CD4-positive, alpha-beta T cell treated with Interleukin-2 at 100 ng/mL for 4 hours (primary cell): ENCODE results near the gene LRP5.

Experiments used
- DNase-seq: peaks from one replicate; pipeline ENCODE4 v3.0.0-alpha.2; 2020; ENCODE audit warnings: low spot score

LRP5 gene

DNA sequence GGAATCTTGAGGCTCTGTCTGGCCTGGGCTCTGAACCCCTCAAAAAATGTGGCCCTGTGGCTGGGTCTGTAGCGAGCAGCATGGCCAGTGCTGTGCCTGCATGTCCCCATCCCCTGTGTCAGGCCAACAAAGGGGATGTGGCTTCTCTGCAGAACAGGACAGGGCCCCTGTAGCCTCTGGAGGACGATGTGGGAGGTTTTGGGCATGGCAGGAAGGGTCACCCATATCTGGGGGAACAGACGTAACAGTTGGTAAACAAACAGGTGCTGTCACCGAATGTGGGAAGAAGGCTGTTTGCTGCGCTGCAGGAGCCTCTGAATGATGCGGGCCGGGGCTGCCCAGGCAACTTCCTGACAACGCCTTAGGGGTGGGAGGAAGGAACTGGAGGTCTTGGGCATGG lies 35.0 kb downstream of the LRP5 start:
- no peak for DNase-seq

- no peak for DNase-seq
These were observed 35.5 kb downstream of the LRP5 start for GRCh38 chr11:68347841-68348240.

GRCh38 chr11:68349461-68350249 lies 37.3 kb downstream of the LRP5 start:
- no peak for DNase-seq

- DNase-seq, result no peak
These were observed 38.5 kb downstream of the LRP5 start for GRCh38 chr11:68350759-68351449.

GRCh38 chr11:68351450-68352275 lies 39.3 kb downstream of the LRP5 start:
- no peak for DNase-seq

- no peak for DNase-seq
These were observed 40.2 kb downstream of the LRP5 start for GRCh38 chr11:68352591-68352990.

DNA sequence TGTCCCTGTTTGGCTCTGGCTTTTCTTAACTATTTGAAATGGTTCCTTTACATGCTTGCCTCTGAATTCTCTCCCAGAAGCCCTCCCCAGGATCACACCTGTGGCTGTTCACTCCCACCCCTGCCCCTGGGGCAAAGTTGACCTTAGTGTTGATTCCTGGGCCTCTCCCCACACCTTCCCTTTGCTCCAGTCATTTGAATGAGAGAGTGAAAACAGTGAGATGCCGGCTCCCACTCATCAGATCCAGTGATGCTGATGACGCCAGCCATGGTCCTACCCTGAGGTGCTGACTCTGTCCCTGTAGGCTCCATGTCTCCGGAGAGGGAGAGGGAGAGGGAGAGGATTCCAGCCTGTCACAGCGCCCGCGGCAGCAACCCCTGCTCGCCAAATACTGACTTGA lies 40.7 kb downstream of the LRP5 start:
- no peak for DNase-seq

DNA sequence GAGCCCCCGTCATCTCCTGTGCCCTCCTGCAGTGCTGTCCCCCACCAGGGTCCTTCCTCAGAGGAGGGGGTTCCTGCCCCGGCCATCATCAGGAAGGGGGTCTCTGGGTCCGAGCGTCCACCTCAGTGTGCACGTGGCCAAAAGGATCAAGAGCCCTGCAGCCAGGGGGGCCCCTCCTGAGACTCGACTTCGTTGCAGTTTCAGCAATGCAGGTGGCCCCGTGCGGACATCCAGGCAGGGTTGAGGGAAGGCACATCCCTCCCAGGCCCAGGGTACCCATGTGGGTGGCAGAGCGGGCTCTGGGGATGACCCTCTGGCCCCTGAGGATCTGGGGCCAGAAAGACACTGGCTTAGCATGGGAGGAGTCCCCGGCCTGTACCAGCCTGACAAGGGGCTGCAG lies 41.3 kb downstream of the LRP5 start:
- DNase-seq, result no peak

DNA sequence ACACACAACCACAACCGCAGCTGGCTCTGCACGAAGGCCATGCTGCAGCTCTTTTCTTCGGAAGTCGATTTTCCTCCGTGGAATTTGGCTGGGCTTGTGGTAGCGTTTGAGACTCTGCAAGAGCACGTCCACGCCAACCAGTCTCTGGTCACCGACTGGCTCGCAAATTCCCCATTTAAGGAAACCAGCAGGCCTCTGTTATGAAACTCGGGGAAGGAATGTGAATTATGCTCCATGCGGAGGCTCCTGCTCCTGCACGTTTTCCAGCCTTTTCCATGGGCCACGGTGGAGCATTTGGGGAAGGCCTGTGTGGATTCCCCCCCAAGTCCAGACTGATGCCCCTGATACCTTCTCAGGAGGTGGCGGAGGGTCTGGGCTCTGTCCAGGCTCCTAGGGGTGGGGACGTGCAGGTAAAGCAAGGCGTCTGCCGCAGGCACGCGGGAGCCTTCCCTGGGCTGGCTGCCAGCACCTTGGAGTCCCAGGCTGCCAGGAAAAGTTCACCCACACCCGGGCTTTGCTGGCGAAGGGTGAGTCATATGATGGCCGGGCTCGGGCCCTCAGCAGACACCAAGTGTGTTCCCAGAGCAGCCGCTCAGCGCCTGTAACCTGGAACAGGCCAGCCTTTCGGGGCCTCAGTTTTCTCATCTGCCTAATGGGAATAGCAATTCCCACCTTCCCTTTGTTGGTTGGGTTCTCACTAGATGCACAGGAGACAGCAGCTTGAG lies 41.9 kb downstream of the LRP5 start:
- DNase-seq, result no peak

- DNase-seq, result no peak
These were observed 43.1 kb downstream of the LRP5 start for GRCh38 chr11:68355471-68355870.

DNA sequence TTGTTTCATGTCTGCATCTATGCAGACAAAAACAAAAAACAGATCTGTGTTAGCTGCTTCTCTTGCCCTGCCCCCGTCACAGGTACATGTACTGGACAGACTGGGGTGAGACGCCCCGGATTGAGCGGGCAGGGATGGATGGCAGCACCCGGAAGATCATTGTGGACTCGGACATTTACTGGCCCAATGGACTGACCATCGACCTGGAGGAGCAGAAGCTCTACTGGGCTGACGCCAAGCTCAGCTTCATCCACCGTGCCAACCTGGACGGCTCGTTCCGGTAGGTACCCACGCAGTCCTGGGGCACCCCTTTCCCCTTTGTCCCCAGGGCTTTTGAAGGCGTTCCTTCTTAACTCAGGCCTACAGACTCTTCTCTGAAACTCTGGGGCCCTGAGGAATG lies 45.2 kb downstream of the LRP5 start:
- no peak for DNase-seq

- DNase-seq, result no peak
These were observed 46.0 kb downstream of the LRP5 start for GRCh38 chr11:68358416-68358815.

- DNase-seq, result no peak
These were observed 49.3 kb downstream of the LRP5 start for GRCh38 chr11:68361702-68362101.

DNA sequence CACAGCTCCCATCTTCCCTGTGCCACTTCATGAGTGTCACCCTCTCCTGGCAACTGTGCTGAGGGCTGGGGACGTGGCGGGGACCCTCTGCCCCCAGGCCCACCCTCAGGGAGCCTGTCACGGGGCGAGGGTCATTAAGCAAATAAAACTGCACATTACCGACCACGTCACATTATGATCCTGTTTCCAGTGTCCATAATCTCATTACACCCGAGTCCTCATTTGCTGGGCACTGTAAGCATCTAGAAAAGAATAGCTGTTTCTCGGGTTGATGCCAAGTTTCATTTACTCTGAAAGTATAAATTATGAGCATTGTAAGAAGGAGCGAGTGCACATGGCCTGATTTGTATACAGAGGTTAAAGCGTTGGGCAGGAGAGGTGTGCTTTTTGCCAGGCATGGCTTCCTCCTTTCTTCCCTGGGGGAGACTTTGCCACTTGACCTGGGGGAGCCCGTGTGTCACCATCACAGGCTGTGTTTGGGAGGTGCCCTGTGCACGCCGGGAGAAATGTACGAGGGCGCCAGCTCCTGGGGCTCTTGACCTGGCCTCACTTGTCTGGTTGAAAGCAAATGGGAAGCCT lies 50.5 kb downstream of the LRP5 start:
- no peak for DNase-seq

GRCh38 chr11:68363776-68364175 lies 51.4 kb downstream of the LRP5 start:
- no peak for DNase-seq

- DNase-seq, result no peak
These were observed 52.2 kb downstream of the LRP5 start for GRCh38 chr11:68364581-68364980.

DNA sequence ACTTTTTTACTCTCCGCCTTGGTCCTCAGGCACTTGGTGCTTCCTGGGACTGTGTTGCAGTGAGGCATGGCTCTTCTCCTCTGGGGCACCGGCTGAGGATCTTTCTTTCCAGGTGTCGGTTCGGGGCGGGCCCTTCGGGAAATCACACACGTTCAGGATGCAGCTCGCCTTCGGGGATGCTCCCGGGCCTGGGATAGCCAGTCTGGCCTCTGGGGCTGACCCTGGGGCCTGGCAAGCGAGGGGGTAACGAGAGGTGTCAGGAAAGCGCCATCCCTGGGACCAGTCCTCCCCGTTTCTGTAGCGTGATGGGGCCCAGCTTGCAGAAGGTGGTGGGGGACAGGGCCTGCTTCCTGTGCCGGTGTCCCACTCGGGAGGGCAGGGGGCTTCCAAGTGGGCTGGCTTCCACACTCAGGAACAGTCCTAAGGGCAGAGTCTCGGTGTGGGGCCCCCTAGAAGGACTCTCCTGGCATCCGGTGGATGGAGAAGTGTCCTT lies 53.6 kb downstream of the LRP5 start:
- no peak for DNase-seq

- no peak for DNase-seq
These were observed 54.9 kb downstream of the LRP5 start for GRCh38 chr11:68367252-68367651.

- DNase-seq, result no peak
These were observed 57.4 kb downstream of the LRP5 start for GRCh38 chr11:68369756-68370155.

DNA sequence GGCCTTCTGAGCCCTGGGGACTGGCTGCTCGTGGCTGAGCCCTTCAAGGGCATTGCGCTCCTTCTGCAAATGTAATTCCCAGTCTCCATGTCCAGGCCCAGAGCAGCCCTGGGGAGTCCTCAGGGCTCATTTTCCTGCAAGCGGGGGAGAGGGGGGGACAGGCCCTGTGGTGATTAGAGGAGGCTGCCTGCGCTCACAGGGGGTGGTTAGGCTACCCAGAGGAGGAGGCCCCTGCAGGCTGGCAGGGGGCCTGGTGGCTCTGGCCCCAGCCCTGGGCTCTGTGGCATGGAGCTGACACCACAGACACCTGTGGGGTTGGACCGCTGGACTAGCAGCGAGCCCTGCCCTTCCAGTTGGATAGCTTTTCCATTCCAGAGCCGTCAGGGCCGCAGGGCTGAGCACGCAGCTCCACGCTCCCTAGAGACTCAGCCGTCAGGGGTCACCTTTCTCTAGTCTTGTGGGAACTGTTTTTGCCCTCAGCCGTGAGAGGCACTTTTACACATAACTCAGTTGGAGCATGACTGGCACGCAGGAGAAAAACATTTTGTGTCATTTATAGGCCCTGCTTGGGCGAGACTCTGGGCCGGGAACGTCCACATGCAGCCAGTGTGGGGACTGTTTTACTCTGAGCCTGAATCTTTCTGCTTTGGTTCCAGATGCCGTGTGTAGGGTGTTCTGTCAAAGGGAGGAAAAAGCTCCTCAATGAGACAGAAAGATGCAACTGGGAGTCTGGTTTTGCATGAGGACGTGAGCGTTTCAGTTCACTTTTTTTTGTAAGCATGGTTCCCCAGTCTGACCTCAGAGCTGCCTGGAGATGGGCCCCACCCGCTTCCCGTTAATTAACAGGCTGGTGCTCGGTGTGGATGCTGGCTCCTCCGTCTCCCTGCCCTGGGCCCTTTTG lies 58.1 kb downstream of the LRP5 start:
- DNase-seq, result peak; percentile 8
